Activated T-cell treated with anti-CD3 and anti-CD28 coated beads, Interleukin-2, amount 50 U/mL, for 1 hour (primary cell): Measurements from ENCODE around the gene PCSK5.
"Not testable (repeated sequence)": the region's sequence is repeated elsewhere in the genome, so short reads cannot be mapped to it uniquely, and the experiment has no call there.

Experiments used
- DNase-seq: peaks from one replicate; pipeline ENCODE4 v3.0.0-alpha.2; 2020

The PCSK5 gene

GRCh38 chr9:76022317-76022716, 131.8 kb downstream of the PCSK5 start:
- no peak for DNase-seq

GRCh38 chr9:76023715-76024195, 133.3 kb downstream of the PCSK5 start:
- DNase-seq, result peak; percentile 31

- DNase-seq, result no peak
Measured at GRCh38 chr9:76025286-76025685, 134.8 kb downstream of the PCSK5 start.

- no peak for DNase-seq
Measured at GRCh38 chr9:76026796-76027195, 136.3 kb downstream of the PCSK5 start.

- DNase-seq, result no peak
Measured at GRCh38 chr9:76027416-76027815, 136.9 kb downstream of the PCSK5 start.

GRCh38 chr9:76027861-76028260, 137.4 kb downstream of the PCSK5 start:
- no peak for DNase-seq

GRCh38 chr9:76032038-76032796, 141.7 kb downstream of the PCSK5 start:
- no peak for DNase-seq

GRCh38 chr9:76032797-76033373, 142.4 kb downstream of the PCSK5 start:
- no peak for DNase-seq

GRCh38 chr9:76034049-76034448, 143.6 kb downstream of the PCSK5 start:
- DNase-seq, result no peak

GRCh38 chr9:76036762-76037161, 146.3 kb downstream of the PCSK5 start:
- DNase-seq, result no peak

- no peak for DNase-seq
Measured at GRCh38 chr9:76037587-76038225, 147.2 kb downstream of the PCSK5 start.

- DNase-seq, result no peak
Measured at GRCh38 chr9:76038431-76038830, 148.0 kb downstream of the PCSK5 start.

GRCh38 chr9:76044266-76044819, 153.9 kb downstream of the PCSK5 start:
- no peak for DNase-seq

- no peak for DNase-seq
Measured at GRCh38 chr9:76045221-76045620, 154.7 kb downstream of the PCSK5 start.

GRCh38 chr9:76049341-76049740, 158.9 kb downstream of the PCSK5 start:
- DNase-seq, result no peak

- DNase-seq, result no peak
Measured at GRCh38 chr9:76067696-76068095, 177.2 kb downstream of the PCSK5 start.

- no peak for DNase-seq
Measured at GRCh38 chr9:76077537-76077936, 187.1 kb downstream of the PCSK5 start.

- DNase-seq, result not testable (repeated sequence)
Measured at GRCh38 chr9:76081281-76081680, 190.8 kb downstream of the PCSK5 start.

- no peak for DNase-seq
Measured at GRCh38 chr9:76082057-76082456, 191.6 kb downstream of the PCSK5 start.

GRCh38 chr9:76085596-76085995, 195.1 kb downstream of the PCSK5 start:
- no peak for DNase-seq

- DNase-seq, result no peak
Measured at GRCh38 chr9:76086539-76086938, 196.1 kb downstream of the PCSK5 start.

- no peak for DNase-seq
Measured at GRCh38 chr9:76087976-76088375, 197.5 kb downstream of the PCSK5 start.

GRCh38 chr9:76090330-76090729, 199.9 kb downstream of the PCSK5 start:
- DNase-seq, result no peak

GRCh38 chr9:76090909-76091308, 200.4 kb downstream of the PCSK5 start:
- no peak for DNase-seq
